ENCODE data around the gene PECR. TPM values are rescaled to one million over a fixed set of nuclear protein-coding genes. Genes with fewer than 3 reads are reported as not detected.

Gene PECR
- total and polyA plus RNA-seq, 2 of the 4 experiments (the other 2 are of a cell fraction), result 11.4 to 17.7 TPM

GRCh38 chr2:216083464-216084281 is 2.1 kb upstream of the PECR start (continued):
- TF ChIP-seq POLR2A (IDR thresholded peaks at IDR 0.05; ENCODE audit: low read depth, low read length) (no peak), MAFK (IDR thresholded peaks at IDR 0.05; ENCODE audit: low read depth, low read length) (no peak), NFE2L2 (IDR thresholded peaks at IDR 0.05; ENCODE audit: low read depth, low read length) (no peak)

GRCh38 chr2:216082805-216083204 is 1.2 kb upstream of the PECR start:
- no peak overlapping the region for H2BK120ac ChIP-seq (ENCODE audit: low read depth, low read length)
- H2BK5ac ChIP-seq (ENCODE audit: low read depth, low read length, poor library complexity, severe bottlenecking), result no peak overlapping the region
- H2AK9ac ChIP-seq (replicated peaks; ENCODE audit: low read depth, low read length, poor library complexity), result no peak overlapping the region
- no peaks in the 10 kb centered on the region for H3K36me3 ChIP-seq (ENCODE audit: control insufficient read depth, insufficient read depth, low read length)
- no TSS peak for BruUV-seq (replicated peaks)
- H3K79me1 ChIP-seq (ENCODE audit: low read depth in 1 of 2, low read length in 2 of 2), result peaks cover 3 to 16% of the 10 kb centered on the region in 2 experiments; a peak in 3 of 4 replicates
- no peak overlapping the region for H3K4me2 ChIP-seq (ENCODE audit: low read depth, low read length)
- in situ Hi-C loops (cut with MboI; ENCODE audit: low sequenced_read_pairs) (no loop called here), intact Hi-C loops (cut with micrococcal nuclease) (no loop called here), dilution Hi-C loops (cut with HindIII; ENCODE audit: low sequenced_read_pairs, unreplicated experiment) (no loop called here)
- DNase-seq (peak; percentile 9), ATAC-seq (ENCODE audit: low read depth) (no peak)
- H3K9ac ChIP-seq (ENCODE audit: low read depth, low read length), result no peak overlapping the region
- H4K20me1 ChIP-seq (ENCODE audit: insufficient read depth, low read length), result no peaks in the 10 kb centered on the region
- no peak overlapping the region for H4K91ac ChIP-seq (ENCODE audit: insufficient read depth, low read depth, low read length)
- no peaks in the 10 kb centered on the region for H3K27me3 ChIP-seq (ENCODE audit: control insufficient read depth, insufficient read depth, low read length)
- peaks cover 11% of the 10 kb centered on the region for H3K9me1 ChIP-seq (ENCODE audit: insufficient read depth, low read length)
- no peak overlapping the region for H2AFZ ChIP-seq (replicated peaks; ENCODE audit: low read length, poor library complexity)
- no peak overlapping the region for H4K8ac ChIP-seq (ENCODE audit: low read depth in 2 of 2, low read length in 2 of 2)
- no peak overlapping the region for H3K27ac ChIP-seq (ENCODE audit: insufficient read depth, low read length)
- POLR2A ChIA-PET (ENCODE audit: unreplicated experiment), result no interaction called here
- H3K23ac ChIP-seq (ENCODE audit: low read depth, low read length), result no peak overlapping the region
- no peak overlapping the region for H3K4me3 ChIP-seq (ENCODE audit: insufficient read depth, low read depth, low read length)
- WGBS, 2 experiments (ENCODE audit: extremely low coverage in 2 of 2, insufficient read length in 1 of 2), result 60% methylated on average over 1 of the region's 3 CpGs; no CpG with 5 or more reads in 1 of the 2 experiments
- no peak overlapping the region for H2BK20ac ChIP-seq (ENCODE audit: low read depth, low read length)
- 0 out of 2 replicates have a peak, but pooled peaks cover 2% of the 10 kb centered on the region for H3K4me1 ChIP-seq (ENCODE audit: control insufficient read depth, insufficient read depth, low read length)
- no peak overlapping the region for H4K5ac ChIP-seq (ENCODE audit: low read depth, low read length)
- CTCF ChIA-PET, result interaction anchor here (1.1 to 1.3 kb wide), 2 partner anchors 19 to 21 kb away, joined by 3 read pairs; no protein-coding TSS in a partner anchor
- H3K4ac ChIP-seq (ENCODE audit: low read depth, low read length), result no peak overlapping the region
- H2BK15ac ChIP-seq (ENCODE audit: low read depth, low read length), result no peak overlapping the region
- H3K14ac ChIP-seq (replicated peaks; ENCODE audit: low read depth, low read length), result no peak overlapping the region
- H3K18ac ChIP-seq (ENCODE audit: low read depth, low read length), result no peak overlapping the region
- no peaks in the 10 kb centered on the region for H3K9me3 ChIP-seq (ENCODE audit: control insufficient read depth, insufficient read depth, low read length)
- H2AK5ac ChIP-seq (ENCODE audit: low read depth, low read length), result no peak overlapping the region
- H3K56ac ChIP-seq (ENCODE audit: extremely low read depth, insufficient read depth, low read length), result no peak overlapping the region
- TF ChIP-seq NFE2L2 (IDR thresholded peaks at IDR 0.05; ENCODE audit: low read depth, low read length) (no peak), FOS (IDR thresholded peaks at IDR 0.05; ENCODE audit: low read depth, low read length) (no peak), RAD21 (IDR thresholded peaks at IDR 0.05; ENCODE audit: low read length) (no peak), RCOR1 (IDR thresholded peaks at IDR 0.05; ENCODE audit: insufficient replicate concordance, low read length) (no peak), CEBPB (IDR thresholded peaks at IDR 0.05; ENCODE audit: low read depth, low read length) (no peak), CHD1 (IDR thresholded peaks at IDR 0.05; ENCODE audit: low read depth, low read length) (no peak), POLR2A (IDR thresholded peaks at IDR 0.05; ENCODE audit: low read depth, low read length) (no peak), ELK1 (IDR thresholded peaks at IDR 0.05; ENCODE audit: borderline replicate concordance, low read depth, low read length) (no peak), MAFK (IDR thresholded peaks at IDR 0.05; ENCODE audit: low read depth, low read length) (no peak), SMC3 (IDR thresholded peaks at IDR 0.05; ENCODE audit: low read depth, low read length) (no peak), MXI1 (IDR thresholded peaks at IDR 0.05; ENCODE audit: borderline replicate concordance, low read depth, low read length) (no peak), BHLHE40 (IDR thresholded peaks at IDR 0.05; ENCODE audit: low read depth, low read length) (no peak), MAZ (IDR thresholded peaks at IDR 0.05; ENCODE audit: borderline replicate concordance, low read depth, low read length) (no peak), RFX5 (IDR thresholded peaks at IDR 0.05; ENCODE audit: low read depth, low read length) (no peak), USF2 (IDR thresholded peaks at IDR 0.05; ENCODE audit: low read depth, low read length) (no peak)

All from IMR-90 (cell line).